ENCODE results near the gene PLSCR4. TPM values are rescaled to one million over a fixed set of nuclear protein-coding genes. Genes with fewer than 3 reads are reported as not detected.

The PLSCR4 gene
- total and polyA plus RNA-seq, 2 donors (not counting 3 experiments of a cell fraction or from before 2014, with no cell fraction given), result 81.5 to 91.7 TPM

GRCh38 chr3:146164506-146164905 is 86.4 kb downstream of the PLSCR4 start:
- no peak overlapping the region for H2AFZ ChIP-seq (ENCODE audit: low read depth, low read length)
- BruUV-seq (replicated peaks), result no TSS peak
- H3K9me1 ChIP-seq (replicated peaks; ENCODE audit: control insufficient read depth, extremely low read depth, insufficient read depth, low read length), result no peaks in the 10 kb centered on the region
- POLR2A ChIA-PET, result no interaction called here
- peak overlapping the region; percentile 46 for H3K4me2 ChIP-seq (ENCODE audit: insufficient read depth, low read length)
- no peaks in the 10 kb centered on the region for H3K36me3 ChIP-seq (ENCODE audit: control insufficient read depth in 2 of 2, extremely low read depth in 1 of 2, insufficient read depth in 2 of 2, low read length in 2 of 2)
- H3K9ac ChIP-seq (replicated peaks; ENCODE audit: extremely low read depth, insufficient read depth, low read length), result no peak overlapping the region
- dilution Hi-C loops (cut with MboI; ENCODE audit: extremely low pct_ligation_motif_present, low sequenced_read_pairs), result no loop called here
- no peak overlapping the region for H3K4me3 ChIP-seq (replicated peaks in 1 of 3; ENCODE audit: insufficient read depth in 1 of 3, low read depth in 1 of 3, low read length in 3 of 3)
- DNase-seq (ENCODE audit: low read depth, low spot score) (no peak), FAIRE-seq (no peak)
- H3K4me1 ChIP-seq (ENCODE audit: control insufficient read depth, extremely low read depth, insufficient read depth, low read length), result peaks cover 57% of the 10 kb centered on the region
- H3K27ac ChIP-seq (ENCODE audit: insufficient read depth, low read depth, low read length), result peak overlapping the region; percentile 71
- CTCF ChIA-PET, result interaction anchor here (0.9 to 3.1 kb wide), 5 partner anchors 8 to 162 kb away, joined by 3 to 25 read pairs (median 8); no protein-coding TSS in a partner anchor
- TF ChIP-seq POLR2A (IDR thresholded peaks at IDR 0.05; ENCODE audit: low read depth, low read length), result no peak
- no peak for TF ChIP-seq POLR2AphosphoS5 (IDR thresholded peaks at IDR 0.05; ENCODE audit: insufficient read depth, low read depth, low read length)
- TF ChIP-seq EZH2 (IDR thresholded peaks at IDR 0.05; ENCODE audit: borderline replicate concordance, low read depth, low read length, severe bottlenecking), result no peak
- no peak for TF ChIP-seq CTCF (IDR thresholded peaks at IDR 0.05; ENCODE audit: extremely low read depth in 1 of 2, insufficient read depth in 1 of 2, low read depth in 1 of 2, low read length in 2 of 2)
- no peak for TF ChIP-seq MYC (IDR thresholded peaks at IDR 0.05; ENCODE audit: low read depth, low read length)
- no peaks in the 10 kb centered on the region for H4K20me1 ChIP-seq (replicated peaks; ENCODE audit: control insufficient read depth, extremely low read depth, insufficient read depth, low read length)
- peaks cover 40% of the 10 kb centered on the region for H3K79me2 ChIP-seq (ENCODE audit: control insufficient read depth, insufficient read depth, low read length)
- H3K27me3 ChIP-seq (ENCODE audit: control insufficient read depth in 2 of 2, insufficient read depth in 2 of 2, low read length in 2 of 2), result no peaks in the 10 kb centered on the region
- H3K9me3 ChIP-seq (replicated peaks; ENCODE audit: control insufficient read depth, insufficient read depth, low read length), result no peaks in the 10 kb centered on the region
- intact Hi-C loops (cut with micrococcal nuclease), result no loop called here

- Histone ChIP-seq H3K9me1 (replicated peaks; ENCODE audit: control insufficient read depth, extremely low read depth, insufficient read depth, low read length) (no peaks in the 10 kb centered on the region), H3K36me3 (ENCODE audit: control insufficient read depth in 2 of 2, extremely low read depth in 1 of 2, insufficient read depth in 2 of 2, low read length in 2 of 2) (no peaks in the 10 kb centered on the region), H4K20me1 (replicated peaks; ENCODE audit: control insufficient read depth, extremely low read depth, insufficient read depth, low read length) (no peaks in the 10 kb centered on the region), H3K4me3 (replicated peaks in 1 of 3; ENCODE audit: insufficient read depth in 1 of 3, low read depth in 1 of 3, low read length in 3 of 3) (no peak overlapping the region), H3K4me1 (ENCODE audit: control insufficient read depth, extremely low read depth, insufficient read depth, low read length) (peaks cover 57% of the 10 kb centered on the region), H3K79me2 (ENCODE audit: control insufficient read depth, insufficient read depth, low read length) (peaks cover 44% of the 10 kb centered on the region), H3K27me3 (ENCODE audit: control insufficient read depth in 2 of 2, insufficient read depth in 2 of 2, low read length in 2 of 2) (no peaks in the 10 kb centered on the region), H3K27ac (ENCODE audit: insufficient read depth, low read depth, low read length) (peak overlapping the region; percentile 71), H2AFZ (ENCODE audit: low read depth, low read length) (no peak overlapping the region), H3K9me3 (replicated peaks; ENCODE audit: control insufficient read depth, insufficient read depth, low read length) (no peaks in the 10 kb centered on the region), H3K4me2 (ENCODE audit: insufficient read depth, low read length) (peak overlapping the region; percentile 46), H3K9ac (replicated peaks; ENCODE audit: extremely low read depth, insufficient read depth, low read length) (peak overlapping the region; percentile 10)
- FAIRE-seq (no peak), DNase-seq (ENCODE audit: low read depth, low spot score) (no peak)
- TF ChIP-seq POLR2A (IDR thresholded peaks at IDR 0.05; ENCODE audit: low read depth, low read length) (no peak), JUN (IDR thresholded peaks at IDR 0.05; ENCODE audit: borderline replicate concordance, insufficient read depth, insufficient read length, low read depth) (no peak), GATA2 (IDR thresholded peaks at IDR 0.05; ENCODE audit: insufficient read depth, insufficient read length, low read depth, low read length) (no peak), EZH2 (IDR thresholded peaks at IDR 0.05; ENCODE audit: borderline replicate concordance, low read depth, low read length, severe bottlenecking) (no peak), FOS (IDR thresholded peaks at IDR 0.05; ENCODE audit: borderline replicate concordance, insufficient read depth, low read length) (no peak), POLR2AphosphoS5 (IDR thresholded peaks at IDR 0.05; ENCODE audit: insufficient read depth, low read depth, low read length) (no peak), MYC (IDR thresholded peaks at IDR 0.05; ENCODE audit: low read depth, low read length) (no peak), MAX (IDR thresholded peaks at IDR 0.05; ENCODE audit: insufficient read depth, insufficient read length) (no peak), CTCF (IDR thresholded peaks at IDR 0.05; ENCODE audit: extremely low read depth in 1 of 2, insufficient read depth in 1 of 2, low read depth in 1 of 2, low read length in 2 of 2) (no peak)
- POLR2A ChIA-PET, result no interaction called here
- CTCF ChIA-PET, result interaction anchor here (0.9 kb wide), 1 partner anchor 163 kb away, joined by 3 read pairs; no protein-coding TSS in a partner anchor
- no TSS peak for BruUV-seq (replicated peaks)
- intact Hi-C loops (cut with micrococcal nuclease), result no loop called here
- dilution Hi-C loops (cut with MboI; ENCODE audit: extremely low pct_ligation_motif_present, low sequenced_read_pairs), result no loop called here
These were observed 86.8 kb downstream of the PLSCR4 start for GRCh38 chr3:146164071-146164470.
